Measurements from ENCODE around the gene STON1.

STON1 gene

GRCh38 chr2:48530033-48530811, at the start of gene STON1:
TSS of gene STON1 (plus strand) at chr2:48530154. CDS start at chr2:48580634, 50,480 bp downstream.
- H3K4me3 ChIP-seq (ENCODE audit: low read depth, low read length) = peak within 1 kb of the TSS; percentile 81
- no peak for DNase-seq
- peak within 1 kb of the TSS; percentile 37 for H3K27ac ChIP-seq

GRCh38 chr2:48480526-48480925, 49.4 kb upstream of the STON1 start:
- H3K4me3 ChIP-seq (ENCODE audit: low read depth, low read length) = no peak overlapping the region
- H3K27me3 ChIP-seq (replicated peaks) = no peaks in the 10 kb centered on the region
- in situ Hi-C loops (cut with HindIII; ENCODE audit: low pct_ligation_motif_present, low sequenced_read_pairs) = no loop called here
- H3K36me3 ChIP-seq (replicated peaks) = no peaks in the 10 kb centered on the region
- TF ChIP-seq, protein P1, sequence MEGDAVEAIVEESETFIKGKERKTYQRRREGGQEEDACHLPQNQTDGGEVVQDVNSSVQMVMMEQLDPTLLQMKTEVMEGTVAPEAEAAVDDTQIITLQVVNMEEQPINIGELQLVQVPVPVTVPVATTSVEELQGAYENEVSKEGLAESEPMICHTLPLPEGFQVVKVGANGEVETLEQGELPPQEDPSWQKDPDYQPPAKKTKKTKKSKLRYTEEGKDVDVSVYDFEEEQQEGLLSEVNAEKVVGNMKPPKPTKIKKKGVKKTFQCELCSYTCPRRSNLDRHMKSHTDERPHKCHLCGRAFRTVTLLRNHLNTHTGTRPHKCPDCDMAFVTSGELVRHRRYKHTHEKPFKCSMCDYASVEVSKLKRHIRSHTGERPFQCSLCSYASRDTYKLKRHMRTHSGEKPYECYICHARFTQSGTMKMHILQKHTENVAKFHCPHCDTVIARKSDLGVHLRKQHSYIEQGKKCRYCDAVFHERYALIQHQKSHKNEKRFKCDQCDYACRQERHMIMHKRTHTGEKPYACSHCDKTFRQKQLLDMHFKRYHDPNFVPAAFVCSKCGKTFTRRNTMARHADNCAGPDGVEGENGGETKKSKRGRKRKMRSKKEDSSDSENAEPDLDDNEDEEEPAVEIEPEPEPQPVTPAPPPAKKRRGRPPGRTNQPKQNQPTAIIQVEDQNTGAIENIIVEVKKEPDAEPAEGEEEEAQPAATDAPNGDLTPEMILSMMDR (IDR thresholded peaks at IDR 0.05; ENCODE audit: low read depth, low read length, missing control alignments) = no peak
- DNase-seq = no peak
- no peak overlapping the region for H3K27ac ChIP-seq

More at GRCh38 chr2:48530033-48530811, at the start of gene STON1:
- in situ Hi-C loops (cut with HindIII; ENCODE audit: low pct_ligation_motif_present, low sequenced_read_pairs) = no loop called here
- Histone ChIP-seq H3K27me3 (replicated peaks) (no peaks in the 10 kb centered on the region), H3K36me3 (replicated peaks) (no peaks in the 10 kb centered on the region)
- TF ChIP-seq, protein P1 (IDR thresholded peaks at IDR 0.05; ENCODE audit: low read depth, low read length, missing control alignments) = no peak

DNA sequence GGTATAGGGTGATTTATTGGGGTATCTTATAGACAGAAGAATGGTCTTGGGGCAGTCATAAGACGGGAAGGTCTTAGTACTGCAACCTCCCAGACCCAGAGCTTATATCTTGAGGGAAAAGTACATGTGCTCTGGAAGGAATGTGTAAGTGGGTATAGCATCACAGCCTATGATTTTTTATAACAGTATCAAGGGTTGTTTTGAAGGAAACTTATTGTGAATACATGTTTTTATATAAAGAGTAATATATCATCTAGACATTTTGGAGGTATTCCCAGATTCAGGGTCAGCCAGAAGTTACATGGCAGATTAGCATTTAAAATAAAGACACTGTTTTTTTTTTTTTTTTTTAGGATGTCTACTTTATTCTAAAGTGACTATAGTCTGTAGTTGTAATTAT, 47.6 kb upstream of the STON1 start:
- TF ChIP-seq, protein P1 (IDR thresholded peaks at IDR 0.05; ENCODE audit: low read depth, low read length, missing control alignments) = no peak
- Histone ChIP-seq H3K4me3 (ENCODE audit: low read depth, low read length) (no peak overlapping the region), H3K27me3 (replicated peaks) (no peaks in the 10 kb centered on the region), H3K27ac (no peak overlapping the region), H3K36me3 (replicated peaks) (peaks cover 2% of the 10 kb centered on the region)
- no peak for DNase-seq
- in situ Hi-C loops (cut with HindIII; ENCODE audit: low pct_ligation_motif_present, low sequenced_read_pairs) = no loop called here

GRCh38 chr2:48482769-48483168, 47.2 kb upstream of the STON1 start:
- H3K36me3 ChIP-seq (replicated peaks) = peaks cover 2% of the 10 kb centered on the region
- H3K27me3 ChIP-seq (replicated peaks) = no peaks in the 10 kb centered on the region
- H3K27ac ChIP-seq = no peak overlapping the region
- DNase-seq = peak; percentile 14
- in situ Hi-C loops (cut with HindIII; ENCODE audit: low pct_ligation_motif_present, low sequenced_read_pairs) = no loop called here
- TF ChIP-seq, protein P1 (IDR thresholded peaks at IDR 0.05; ENCODE audit: low read depth, low read length, missing control alignments) = no peak
- no peak overlapping the region for H3K4me3 ChIP-seq (ENCODE audit: low read depth, low read length)

DNA sequence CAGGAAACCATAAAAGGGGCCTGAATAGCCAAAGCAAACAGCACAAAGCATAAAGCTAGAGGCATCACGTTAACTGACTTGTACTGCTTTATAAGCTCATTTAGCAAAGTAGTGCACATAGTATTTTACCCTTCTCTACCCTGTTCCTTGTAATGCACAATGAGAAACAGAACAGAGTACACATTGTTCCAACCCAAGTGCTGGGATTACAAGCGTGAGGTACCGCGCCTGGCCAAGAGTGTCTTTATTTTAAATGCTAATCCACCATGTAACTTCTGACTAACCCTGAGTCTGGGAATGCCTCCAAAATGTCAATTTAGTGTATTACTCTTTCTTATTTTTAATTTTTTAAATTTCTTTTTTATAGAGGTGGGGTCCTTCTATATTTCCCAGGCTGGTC, 46.4 kb upstream of the STON1 start:
- in situ Hi-C loops (cut with HindIII; ENCODE audit: low pct_ligation_motif_present, low sequenced_read_pairs) = no loop called here
- no peak overlapping the region for H3K4me3 ChIP-seq (ENCODE audit: low read depth, low read length)
- H3K36me3 ChIP-seq (replicated peaks) = peaks cover 2% of the 10 kb centered on the region
- DNase-seq = no peak
- TF ChIP-seq, protein P1 (IDR thresholded peaks at IDR 0.05; ENCODE audit: low read depth, low read length, missing control alignments) = no peak
- no peaks in the 10 kb centered on the region for H3K27me3 ChIP-seq (replicated peaks)
- H3K27ac ChIP-seq = peak overlapping the region; percentile 41
